ENCODE data around the gene PEDS1. TPM values are rescaled to one million over a fixed set of nuclear protein-coding genes. Genes with fewer than 3 reads are reported as not detected.

PEDS1 gene
- total RNA-seq, 1 experiment from 2014 or later, result 35.6 TPM

GRCh38 chr20:50172347-50173013, 19.0 kb upstream of the PEDS1 start (continued):
- TF ChIP-seq, protein P1, sequence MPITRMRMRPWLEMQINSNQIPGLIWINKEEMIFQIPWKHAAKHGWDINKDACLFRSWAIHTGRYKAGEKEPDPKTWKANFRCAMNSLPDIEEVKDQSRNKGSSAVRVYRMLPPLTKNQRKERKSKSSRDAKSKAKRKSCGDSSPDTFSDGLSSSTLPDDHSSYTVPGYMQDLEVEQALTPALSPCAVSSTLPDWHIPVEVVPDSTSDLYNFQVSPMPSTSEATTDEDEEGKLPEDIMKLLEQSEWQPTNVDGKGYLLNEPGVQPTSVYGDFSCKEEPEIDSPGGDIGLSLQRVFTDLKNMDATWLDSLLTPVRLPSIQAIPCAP (CRISPR knock-in tag; IDR thresholded peaks at IDR 0.05), result no peak
- TF ChIP-seq SMAD4 (CRISPR knock-in tag; IDR thresholded peaks at IDR 0.05) (no peak), ZNF671 (CRISPR knock-in tag; IDR thresholded peaks at IDR 0.05) (no peak), FOXJ3 (CRISPR knock-in tag; IDR thresholded peaks at IDR 0.05; ENCODE audit: borderline replicate concordance) (no peak), CBFB (CRISPR knock-in tag; IDR thresholded peaks at IDR 0.05; ENCODE audit: low read depth) (no peak), HMGA2 (CRISPR knock-in tag; IDR thresholded peaks at IDR 0.05) (no peak), ZNF138 (CRISPR knock-in tag; conservative IDR thresholded peaks at IDR 0.05) (no peak), TP53 (CRISPR knock-in tag; IDR thresholded peaks at IDR 0.05) (no peak), USF1 (CRISPR knock-in tag; IDR thresholded peaks at IDR 0.05) (no peak), ZNF121 (CRISPR knock-in tag; IDR thresholded peaks at IDR 0.05) (no peak), OVOL2 (CRISPR knock-in tag; IDR thresholded peaks at IDR 0.05; ENCODE audit: borderline replicate concordance) (no peak), ZBTB43 (CRISPR knock-in tag; IDR thresholded peaks at IDR 0.05) (no peak), FOXP1 (CRISPR knock-in tag; IDR thresholded peaks at IDR 0.05; ENCODE audit: borderline replicate concordance) (peak; percentile 18; the same call in 1 of the 2 replicates), ZNF317 (CRISPR knock-in tag; IDR thresholded peaks at IDR 0.05; ENCODE audit: borderline replicate concordance, low read depth) (no peak), IRF2 (CRISPR knock-in tag; IDR thresholded peaks at IDR 0.05; ENCODE audit: borderline replicate concordance, low read depth) (no peak), SP1 (CRISPR knock-in tag; conservative IDR thresholded peaks at IDR 0.05) (peak; percentile 71), ZBTB21 (CRISPR knock-in tag; IDR thresholded peaks at IDR 0.05; ENCODE audit: borderline replicate concordance) (no peak), SOX15 (CRISPR knock-in tag; IDR thresholded peaks at IDR 0.05) (no peak), TEAD1 (CRISPR knock-in tag; IDR thresholded peaks at IDR 0.05) (0 out of 2 replicates have a peak, but pooled peaks have one; percentile 17), ZNF232 (CRISPR knock-in tag; IDR thresholded peaks at IDR 0.05) (no peak), GRHL2 (CRISPR knock-in tag; IDR thresholded peaks at IDR 0.05; ENCODE audit: insufficient replicate concordance, severe bottlenecking) (no peak), ZNF423 (CRISPR knock-in tag; IDR thresholded peaks at IDR 0.05) (0 out of 2 replicates have a peak, but pooled peaks have one; percentile 39), ZNF219 (CRISPR knock-in tag; IDR thresholded peaks at IDR 0.05; ENCODE audit: borderline replicate concordance) (no peak), EMX1 (CRISPR knock-in tag; IDR thresholded peaks at IDR 0.05) (no peak), HMGXB4 (CRISPR knock-in tag; IDR thresholded peaks at IDR 0.05) (no peak), FOXK1 (CRISPR knock-in tag; IDR thresholded peaks at IDR 0.05) (peak; percentile 56; the same call in 1 of the 2 replicates)
- TF ChIP-seq, protein P2, sequence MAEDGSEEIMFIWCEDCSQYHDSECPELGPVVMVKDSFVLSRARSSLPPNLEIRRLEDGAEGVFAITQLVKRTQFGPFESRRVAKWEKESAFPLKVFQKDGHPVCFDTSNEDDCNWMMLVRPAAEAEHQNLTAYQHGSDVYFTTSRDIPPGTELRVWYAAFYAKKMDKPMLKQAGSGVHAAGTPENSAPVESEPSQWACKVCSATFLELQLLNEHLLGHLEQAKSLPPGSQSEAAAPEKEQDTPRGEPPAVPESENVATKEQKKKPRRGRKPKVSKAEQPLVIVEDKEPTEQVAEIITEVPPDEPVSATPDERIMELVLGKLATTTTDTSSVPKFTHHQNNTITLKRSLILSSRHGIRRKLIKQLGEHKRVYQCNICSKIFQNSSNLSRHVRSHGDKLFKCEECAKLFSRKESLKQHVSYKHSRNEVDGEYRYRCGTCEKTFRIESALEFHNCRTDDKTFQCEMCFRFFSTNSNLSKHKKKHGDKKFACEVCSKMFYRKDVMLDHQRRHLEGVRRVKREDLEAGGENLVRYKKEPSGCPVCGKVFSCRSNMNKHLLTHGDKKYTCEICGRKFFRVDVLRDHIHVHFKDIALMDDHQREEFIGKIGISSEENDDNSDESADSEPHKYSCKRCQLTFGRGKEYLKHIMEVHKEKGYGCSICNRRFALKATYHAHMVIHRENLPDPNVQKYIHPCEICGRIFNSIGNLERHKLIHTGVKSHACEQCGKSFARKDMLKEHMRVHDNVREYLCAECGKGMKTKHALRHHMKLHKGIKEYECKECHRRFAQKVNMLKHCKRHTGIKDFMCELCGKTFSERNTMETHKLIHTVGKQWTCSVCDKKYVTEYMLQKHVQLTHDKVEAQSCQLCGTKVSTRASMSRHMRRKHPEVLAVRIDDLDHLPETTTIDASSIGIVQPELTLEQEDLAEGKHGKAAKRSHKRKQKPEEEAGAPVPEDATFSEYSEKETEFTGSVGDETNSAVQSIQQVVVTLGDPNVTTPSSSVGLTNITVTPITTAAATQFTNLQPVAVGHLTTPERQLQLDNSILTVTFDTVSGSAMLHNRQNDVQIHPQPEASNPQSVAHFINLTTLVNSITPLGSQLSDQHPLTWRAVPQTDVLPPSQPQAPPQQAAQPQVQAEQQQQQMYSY (CRISPR knock-in tag; IDR thresholded peaks at IDR 0.05), result no peak
- TF ChIP-seq, protein P3, sequence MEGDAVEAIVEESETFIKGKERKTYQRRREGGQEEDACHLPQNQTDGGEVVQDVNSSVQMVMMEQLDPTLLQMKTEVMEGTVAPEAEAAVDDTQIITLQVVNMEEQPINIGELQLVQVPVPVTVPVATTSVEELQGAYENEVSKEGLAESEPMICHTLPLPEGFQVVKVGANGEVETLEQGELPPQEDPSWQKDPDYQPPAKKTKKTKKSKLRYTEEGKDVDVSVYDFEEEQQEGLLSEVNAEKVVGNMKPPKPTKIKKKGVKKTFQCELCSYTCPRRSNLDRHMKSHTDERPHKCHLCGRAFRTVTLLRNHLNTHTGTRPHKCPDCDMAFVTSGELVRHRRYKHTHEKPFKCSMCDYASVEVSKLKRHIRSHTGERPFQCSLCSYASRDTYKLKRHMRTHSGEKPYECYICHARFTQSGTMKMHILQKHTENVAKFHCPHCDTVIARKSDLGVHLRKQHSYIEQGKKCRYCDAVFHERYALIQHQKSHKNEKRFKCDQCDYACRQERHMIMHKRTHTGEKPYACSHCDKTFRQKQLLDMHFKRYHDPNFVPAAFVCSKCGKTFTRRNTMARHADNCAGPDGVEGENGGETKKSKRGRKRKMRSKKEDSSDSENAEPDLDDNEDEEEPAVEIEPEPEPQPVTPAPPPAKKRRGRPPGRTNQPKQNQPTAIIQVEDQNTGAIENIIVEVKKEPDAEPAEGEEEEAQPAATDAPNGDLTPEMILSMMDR (IDR thresholded peaks at IDR 0.05), result no peak
- TF ChIP-seq, protein P4, sequence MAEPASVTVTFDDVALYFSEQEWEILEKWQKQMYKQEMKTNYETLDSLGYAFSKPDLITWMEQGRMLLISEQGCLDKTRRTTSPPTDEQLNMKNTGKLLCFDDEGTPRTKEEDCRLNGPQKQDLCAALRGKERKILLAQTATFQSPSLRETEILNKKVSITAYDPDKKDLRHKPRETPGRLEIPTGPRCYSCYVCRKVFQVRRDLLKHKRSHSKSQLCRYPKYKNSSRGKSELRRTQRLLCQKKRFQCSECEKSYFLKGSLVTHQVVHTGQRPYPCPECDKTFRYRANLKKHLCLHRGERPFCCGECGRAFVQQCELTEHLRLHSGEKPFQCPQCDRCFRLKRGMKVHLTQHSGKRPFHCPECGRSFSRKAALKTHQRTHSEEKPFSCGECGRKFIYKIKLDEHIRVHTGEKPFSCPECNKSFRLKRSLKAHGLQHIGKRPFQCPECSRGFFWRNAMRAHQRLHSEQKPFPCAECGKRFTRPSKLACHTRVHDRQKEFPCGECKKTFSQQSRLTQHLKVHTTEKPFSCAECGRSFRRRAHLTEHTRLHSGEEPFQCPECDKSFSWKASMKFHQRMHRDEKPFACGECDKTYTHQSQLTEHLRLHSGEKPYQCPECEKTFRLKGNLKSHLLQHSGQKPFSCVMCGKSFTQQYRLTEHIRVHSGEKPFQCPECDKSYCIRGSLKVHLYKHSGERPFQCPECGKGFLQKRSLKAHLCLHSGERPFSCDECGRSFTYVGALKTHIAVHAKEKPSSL (CRISPR knock-in tag; conservative IDR thresholded peaks at IDR 0.05), result no peak
